Lower leg skin (tissue), 3 donors: ENCODE results near the gene HAPLN2.

ENCODE experiments used
- POLR2A ChIP-seq, 2 donors: fragments of 450-650 bp; IDR thresholded peaks; one replicate each; pipeline ENCODE4 v1.6.1; 2016 to 2017; ENCODE audit warnings: antibody characterized with exemption in 2 of 2, mild to moderate bottlenecking in 1 of 2, moderate library complexity in 1 of 2
- TF ChIP-seq, protein P1 (sequence below), 3 donors: fragments of 450-650 bp; IDR thresholded peaks; one replicate each; pipeline ENCODE4 v1.5.1; 2016; ENCODE audit warnings: antibody characterized with exemption in 3 of 3, mild to moderate bottlenecking in 3 of 3, moderate library complexity in 2 of 3

DNA sequence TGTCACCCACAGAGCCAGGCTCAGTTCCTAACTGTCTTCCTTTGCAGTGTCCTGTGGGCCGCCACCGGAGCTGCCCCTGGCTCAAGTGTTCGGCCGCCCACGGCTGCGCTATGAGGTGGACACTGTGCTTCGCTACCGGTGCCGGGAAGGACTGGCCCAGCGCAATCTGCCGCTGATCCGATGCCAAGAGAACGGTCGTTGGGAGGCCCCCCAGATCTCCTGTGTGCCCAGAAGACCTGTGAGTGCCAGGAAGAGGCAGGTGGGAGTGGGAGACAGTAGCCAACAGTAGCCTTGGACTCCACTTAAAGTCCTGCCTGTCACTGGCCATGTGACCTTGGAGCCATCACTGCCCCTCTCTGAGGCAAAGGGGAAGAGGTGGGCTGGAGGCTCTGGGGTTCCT, 39.3 kb downstream of the HAPLN2 start:
- TF ChIP-seq, protein P1, sequence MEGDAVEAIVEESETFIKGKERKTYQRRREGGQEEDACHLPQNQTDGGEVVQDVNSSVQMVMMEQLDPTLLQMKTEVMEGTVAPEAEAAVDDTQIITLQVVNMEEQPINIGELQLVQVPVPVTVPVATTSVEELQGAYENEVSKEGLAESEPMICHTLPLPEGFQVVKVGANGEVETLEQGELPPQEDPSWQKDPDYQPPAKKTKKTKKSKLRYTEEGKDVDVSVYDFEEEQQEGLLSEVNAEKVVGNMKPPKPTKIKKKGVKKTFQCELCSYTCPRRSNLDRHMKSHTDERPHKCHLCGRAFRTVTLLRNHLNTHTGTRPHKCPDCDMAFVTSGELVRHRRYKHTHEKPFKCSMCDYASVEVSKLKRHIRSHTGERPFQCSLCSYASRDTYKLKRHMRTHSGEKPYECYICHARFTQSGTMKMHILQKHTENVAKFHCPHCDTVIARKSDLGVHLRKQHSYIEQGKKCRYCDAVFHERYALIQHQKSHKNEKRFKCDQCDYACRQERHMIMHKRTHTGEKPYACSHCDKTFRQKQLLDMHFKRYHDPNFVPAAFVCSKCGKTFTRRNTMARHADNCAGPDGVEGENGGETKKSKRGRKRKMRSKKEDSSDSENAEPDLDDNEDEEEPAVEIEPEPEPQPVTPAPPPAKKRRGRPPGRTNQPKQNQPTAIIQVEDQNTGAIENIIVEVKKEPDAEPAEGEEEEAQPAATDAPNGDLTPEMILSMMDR (IDR thresholded peaks at IDR 0.05), result no peak
- TF ChIP-seq POLR2A (IDR thresholded peaks at IDR 0.05), result no peak
